Measurements from ENCODE around the gene PTPRN2. TPM values are rescaled to one million over a fixed set of nuclear protein-coding genes. Genes with fewer than 3 reads are reported as not detected.

The PTPRN2 gene
- total and polyA plus RNA-seq, 2 donors: 1.7 to 1.9 TPM

GRCh38 chr7:158316466-158317031, 271.1 kb downstream of the PTPRN2 start:
- 96% methylated on average over 35 of the region's 35 CpGs for WGBS
- Histone ChIP-seq H3K4me3 (ENCODE audit: low read length in 2 of 2) (no peak overlapping the region), H3K27ac (ENCODE audit: low read depth in 1 of 2, low read length in 1 of 2) (no peak overlapping the region), H3K4me1 (ENCODE audit: control insufficient read depth in 2 of 2, insufficient read depth in 2 of 2, low read length in 2 of 2) (no peaks in the 10 kb centered on the region), H3K36me3 (ENCODE audit: control insufficient read depth in 2 of 2, insufficient read depth in 2 of 2, low read length in 1 of 2) (no peaks in the 10 kb centered on the region), H3K9me3 (ENCODE audit: control insufficient read depth in 2 of 2, insufficient read depth in 1 of 2, low read length in 1 of 2) (peaks cover 9 to 80% of the 10 kb centered on the region in 2 donors), H3K27me3 (ENCODE audit: control insufficient read depth in 2 of 2, insufficient read depth in 1 of 2, low read length in 1 of 2) (peaks cover 0 to 2% of the 10 kb centered on the region in 2 donors)
- no peak for DNase-seq (ENCODE audit: low read depth in 6 of 9, low spot score in 9 of 9)

DNA sequence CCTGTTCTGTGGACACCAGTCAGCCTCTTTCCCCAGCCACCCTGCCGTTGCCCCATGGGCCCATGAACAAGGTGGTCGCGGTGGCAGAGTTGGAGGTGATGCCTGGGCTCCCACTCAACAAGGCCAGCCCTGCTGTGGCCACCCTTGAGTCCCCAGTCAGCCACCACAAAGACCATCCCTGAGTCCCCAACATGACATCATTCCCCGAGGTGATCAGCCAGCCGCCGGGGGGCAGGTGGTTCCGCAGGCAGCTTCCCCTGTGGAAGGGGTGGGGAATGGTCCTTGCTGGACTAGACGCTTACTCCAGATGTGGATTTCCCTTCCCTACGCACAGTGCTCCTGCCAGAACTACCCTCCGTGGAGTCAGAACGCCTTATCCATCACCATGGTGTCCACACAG, 271.7 kb downstream of the PTPRN2 start:
- Histone ChIP-seq H3K4me3 (ENCODE audit: low read length in 2 of 2) (no peak overlapping the region), H3K27ac (ENCODE audit: low read depth in 1 of 2, low read length in 1 of 2) (no peak overlapping the region), H3K36me3 (ENCODE audit: control insufficient read depth in 2 of 2, insufficient read depth in 2 of 2, low read length in 1 of 2) (no peaks in the 10 kb centered on the region), H3K27me3 (ENCODE audit: control insufficient read depth in 2 of 2, insufficient read depth in 1 of 2, low read length in 1 of 2) (peaks cover 0 to 2% of the 10 kb centered on the region in 2 donors), H3K4me1 (ENCODE audit: control insufficient read depth in 2 of 2, insufficient read depth in 2 of 2, low read length in 2 of 2) (no peaks in the 10 kb centered on the region), H3K9me3 (ENCODE audit: control insufficient read depth in 2 of 2, insufficient read depth in 1 of 2, low read length in 1 of 2) (peaks cover 9 to 80% of the 10 kb centered on the region in 2 donors)
- 95% methylated on average over 11 of the region's 11 CpGs for WGBS
- no peak for DNase-seq (ENCODE audit: low read depth in 6 of 9, low spot score in 9 of 9)

DNA sequence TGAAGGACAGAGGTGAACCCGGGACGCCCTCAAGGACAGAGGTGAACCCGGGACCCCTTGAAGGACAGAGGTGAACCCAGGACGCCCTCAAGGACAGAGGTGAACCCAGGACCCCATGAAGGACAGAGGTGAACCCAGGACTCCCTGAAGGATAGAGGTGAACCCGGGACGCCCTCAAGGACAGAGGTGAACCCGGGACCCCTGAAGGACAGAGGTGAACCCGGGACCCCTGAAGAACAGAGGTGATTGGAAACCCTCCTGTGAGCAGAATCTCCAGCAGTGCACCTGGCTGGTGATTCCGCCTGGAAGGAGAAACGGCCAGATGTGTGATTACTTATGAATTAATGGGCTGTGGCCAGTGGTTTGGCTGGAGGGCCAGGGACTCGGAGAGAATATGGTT, 272.3 kb downstream of the PTPRN2 start:
- peaks cover 0 to 2% of the 10 kb centered on the region in 2 donors for H3K27me3 ChIP-seq (ENCODE audit: control insufficient read depth in 2 of 2, insufficient read depth in 1 of 2, low read length in 1 of 2)
- H3K4me1 ChIP-seq (ENCODE audit: control insufficient read depth in 2 of 2, insufficient read depth in 2 of 2, low read length in 2 of 2): no peaks in the 10 kb centered on the region
- peaks cover 9 to 81% of the 10 kb centered on the region in 2 donors for H3K9me3 ChIP-seq (ENCODE audit: control insufficient read depth in 2 of 2, insufficient read depth in 1 of 2, low read length in 1 of 2)
- no peak overlapping the region for H3K27ac ChIP-seq (ENCODE audit: low read depth in 1 of 2, low read length in 1 of 2)
- no peak for DNase-seq (ENCODE audit: low read depth in 6 of 9, low spot score in 9 of 9)
- WGBS: 93% methylated on average over 11 of the region's 11 CpGs
- no peak overlapping the region for H3K4me3 ChIP-seq (ENCODE audit: low read length in 2 of 2)
- no peaks in the 10 kb centered on the region for H3K36me3 ChIP-seq (ENCODE audit: control insufficient read depth in 2 of 2, insufficient read depth in 2 of 2, low read length in 1 of 2)

GRCh38 chr7:158314394-158314793, 273.2 kb downstream of the PTPRN2 start:
- H3K36me3 ChIP-seq (ENCODE audit: control insufficient read depth in 2 of 2, insufficient read depth in 2 of 2, low read length in 1 of 2): no peaks in the 10 kb centered on the region
- H3K4me1 ChIP-seq (ENCODE audit: control insufficient read depth in 2 of 2, insufficient read depth in 2 of 2, low read length in 2 of 2): no peaks in the 10 kb centered on the region
- WGBS: 98% methylated on average over 15 of the region's 15 CpGs
- no peak overlapping the region for H3K27ac ChIP-seq (ENCODE audit: low read depth in 1 of 2, low read length in 1 of 2)
- H3K4me3 ChIP-seq (ENCODE audit: low read length in 2 of 2): no peak overlapping the region
- DNase-seq (ENCODE audit: low read depth in 6 of 9, low spot score in 9 of 9): no peak
- peaks cover 9 to 84% of the 10 kb centered on the region in 2 donors for H3K9me3 ChIP-seq (ENCODE audit: control insufficient read depth in 2 of 2, insufficient read depth in 1 of 2, low read length in 1 of 2)
- H3K27me3 ChIP-seq (ENCODE audit: control insufficient read depth in 2 of 2, insufficient read depth in 1 of 2, low read length in 1 of 2): peaks cover 0 to 2% of the 10 kb centered on the region in 2 donors

DNA sequence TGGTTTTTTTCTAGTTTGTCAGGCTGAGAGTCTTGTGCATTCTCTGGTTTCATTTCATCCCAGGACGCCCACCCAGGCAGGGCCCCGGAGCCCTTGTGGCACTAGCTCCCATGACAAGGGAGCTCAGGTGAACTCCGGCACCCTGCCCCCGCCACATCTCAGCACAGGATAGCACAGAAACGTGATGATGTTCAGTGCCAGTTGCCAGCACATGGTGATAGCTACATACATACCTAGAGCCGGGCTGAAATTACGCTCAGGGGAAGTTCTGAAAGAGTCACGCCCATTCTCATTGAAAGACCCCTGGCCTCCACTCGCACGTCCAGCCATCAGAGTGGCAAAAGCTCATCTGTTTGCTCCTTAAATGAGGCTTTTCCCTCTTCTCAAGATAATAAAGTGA, 273.7 kb downstream of the PTPRN2 start:
- WGBS: 88% methylated on average over 10 of the region's 10 CpGs
- Histone ChIP-seq H3K27ac (ENCODE audit: low read depth in 1 of 2, low read length in 1 of 2) (no peak overlapping the region), H3K36me3 (ENCODE audit: control insufficient read depth in 2 of 2, insufficient read depth in 2 of 2, low read length in 1 of 2) (no peaks in the 10 kb centered on the region), H3K4me3 (ENCODE audit: low read length in 2 of 2) (no peak overlapping the region), H3K9me3 (ENCODE audit: control insufficient read depth in 2 of 2, insufficient read depth in 1 of 2, low read length in 1 of 2) (peaks cover 9 to 84% of the 10 kb centered on the region in 2 donors), H3K4me1 (ENCODE audit: control insufficient read depth in 2 of 2, insufficient read depth in 2 of 2, low read length in 2 of 2) (no peaks in the 10 kb centered on the region), H3K27me3 (ENCODE audit: control insufficient read depth in 2 of 2, insufficient read depth in 1 of 2, low read length in 1 of 2) (peaks cover 0 to 2% of the 10 kb centered on the region in 2 donors)
- no peak for DNase-seq (ENCODE audit: low read depth in 6 of 9, low spot score in 9 of 9)

DNA sequence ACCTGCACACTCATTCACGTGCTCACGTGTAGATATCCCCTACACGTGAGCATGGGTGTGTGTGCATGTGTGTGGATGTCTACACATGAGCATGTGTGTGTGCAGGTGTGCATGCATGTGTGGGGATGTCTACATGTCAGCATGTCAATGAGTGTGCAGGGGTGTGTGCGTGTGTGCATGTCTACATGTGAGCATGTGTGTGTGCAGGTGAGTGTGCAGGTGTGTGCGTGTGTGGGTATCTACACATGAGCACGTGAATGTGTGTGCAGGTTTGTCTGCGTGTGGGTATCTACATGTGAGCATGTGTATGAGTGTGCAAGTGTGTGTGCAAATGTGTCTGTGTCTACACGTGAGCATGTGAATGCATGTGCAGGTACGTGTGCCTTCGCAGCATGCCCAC, 274.8 kb downstream of the PTPRN2 start:
- H3K4me1 ChIP-seq (ENCODE audit: control insufficient read depth in 2 of 2, insufficient read depth in 2 of 2, low read length in 2 of 2): no peaks in the 10 kb centered on the region
- no peaks in the 10 kb centered on the region for H3K36me3 ChIP-seq (ENCODE audit: control insufficient read depth in 2 of 2, insufficient read depth in 2 of 2, low read length in 1 of 2)
- no peak overlapping the region for H3K4me3 ChIP-seq (ENCODE audit: low read length in 2 of 2)
- no peak overlapping the region for H3K27ac ChIP-seq (ENCODE audit: low read depth in 1 of 2, low read length in 1 of 2)
- peaks cover 6 to 73% of the 10 kb centered on the region in 2 donors for H3K9me3 ChIP-seq (ENCODE audit: control insufficient read depth in 2 of 2, insufficient read depth in 1 of 2, low read length in 1 of 2)
- WGBS: 98% methylated on average over 10 of the region's 10 CpGs
- DNase-seq (ENCODE audit: low read depth in 6 of 9, low spot score in 9 of 9): no peak
- peaks cover 0 to under 1% of the 10 kb centered on the region in 2 donors for H3K27me3 ChIP-seq (ENCODE audit: control insufficient read depth in 2 of 2, insufficient read depth in 1 of 2, low read length in 1 of 2)

DNA sequence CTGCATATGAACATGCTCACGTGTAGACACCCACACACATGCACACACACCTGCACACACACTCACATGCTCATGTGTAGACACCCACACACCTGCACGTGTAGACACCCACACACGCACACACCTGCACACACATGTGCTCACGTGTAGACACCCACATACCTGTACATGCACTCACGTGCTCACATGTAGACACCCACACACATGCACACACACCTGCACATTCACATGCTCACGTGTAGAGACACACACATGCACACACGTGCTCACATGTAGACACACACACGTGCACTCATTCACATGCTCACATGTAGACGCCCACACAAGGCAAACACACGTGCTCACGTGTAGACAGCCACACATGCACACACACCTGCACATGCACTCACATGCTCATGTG, 275.8 kb downstream of the PTPRN2 start:
- Histone ChIP-seq H3K4me1 (ENCODE audit: control insufficient read depth in 2 of 2, insufficient read depth in 2 of 2, low read length in 2 of 2) (no peaks in the 10 kb centered on the region), H3K36me3 (ENCODE audit: control insufficient read depth in 2 of 2, insufficient read depth in 2 of 2, low read length in 1 of 2) (no peaks in the 10 kb centered on the region), H3K9me3 (ENCODE audit: control insufficient read depth in 2 of 2, insufficient read depth in 1 of 2, low read length in 1 of 2) (peaks cover 6 to 64% of the 10 kb centered on the region in 2 donors), H3K27me3 (ENCODE audit: control insufficient read depth in 2 of 2, insufficient read depth in 1 of 2, low read length in 1 of 2) (no peaks in the 10 kb centered on the region), H3K4me3 (ENCODE audit: low read length in 2 of 2) (no peak overlapping the region), H3K27ac (ENCODE audit: low read depth in 1 of 2, low read length in 1 of 2) (no peak overlapping the region)
- 89% methylated on average over 11 of the region's 11 CpGs for WGBS
- DNase-seq (ENCODE audit: low read depth in 6 of 9, low spot score in 9 of 9): no peak

DNA sequence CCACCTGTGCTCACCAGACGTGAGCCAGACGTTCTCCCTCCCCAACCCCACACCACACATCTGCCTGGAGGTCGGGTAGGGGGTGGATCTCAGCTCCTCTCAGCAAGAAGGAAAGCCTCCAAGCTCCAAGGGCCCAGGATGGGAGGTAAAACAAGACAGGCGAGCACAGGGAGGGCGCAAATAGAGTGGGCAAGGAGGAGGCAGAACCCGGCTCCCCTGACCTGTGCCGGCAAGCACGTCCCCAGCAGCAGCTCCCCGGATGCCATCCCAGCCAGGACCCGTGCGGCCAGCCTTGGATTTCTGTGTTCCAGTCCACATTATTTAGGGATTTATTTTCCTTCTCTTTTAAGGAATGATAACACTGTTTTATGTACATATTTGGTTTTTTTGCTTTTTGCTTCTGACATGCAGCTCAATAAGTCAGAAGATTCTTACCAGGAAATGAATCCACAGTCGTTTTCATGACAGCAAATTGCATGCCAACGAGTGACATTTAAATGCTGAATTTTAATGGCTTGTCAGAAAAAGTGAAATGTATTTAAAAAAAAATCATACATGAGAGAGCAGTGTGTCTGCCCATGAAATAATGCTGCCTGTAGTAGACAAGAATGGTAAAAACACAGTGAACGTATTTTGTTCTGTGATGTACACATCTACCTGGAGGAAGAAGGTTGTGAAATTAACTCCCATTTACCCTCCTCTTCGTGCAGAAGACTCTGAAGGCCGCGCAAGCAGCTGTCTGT, 276.5 kb downstream of the PTPRN2 start:
- peaks cover 6 to 57% of the 10 kb centered on the region in 2 donors for H3K9me3 ChIP-seq (ENCODE audit: control insufficient read depth in 2 of 2, insufficient read depth in 1 of 2, low read length in 1 of 2)
- no peaks in the 10 kb centered on the region for H3K4me1 ChIP-seq (ENCODE audit: control insufficient read depth in 2 of 2, insufficient read depth in 2 of 2, low read length in 2 of 2)
- no peaks in the 10 kb centered on the region for H3K36me3 ChIP-seq (ENCODE audit: control insufficient read depth in 2 of 2, insufficient read depth in 2 of 2, low read length in 1 of 2)
- H3K27ac ChIP-seq (ENCODE audit: low read depth in 1 of 2, low read length in 1 of 2): no peak overlapping the region
- DNase-seq (ENCODE audit: low read depth in 6 of 9, low spot score in 9 of 9): no peak
- no peak overlapping the region for H3K4me3 ChIP-seq (ENCODE audit: low read length in 2 of 2)
- no peaks in the 10 kb centered on the region for H3K27me3 ChIP-seq (ENCODE audit: control insufficient read depth in 2 of 2, insufficient read depth in 1 of 2, low read length in 1 of 2)
- 82% methylated on average over 17 of the region's 17 CpGs for WGBS

- no peaks in the 10 kb centered on the region for H3K27me3 ChIP-seq (ENCODE audit: control insufficient read depth in 2 of 2, insufficient read depth in 1 of 2, low read length in 1 of 2)
- no peaks in the 10 kb centered on the region for H3K4me1 ChIP-seq (ENCODE audit: control insufficient read depth in 2 of 2, insufficient read depth in 2 of 2, low read length in 2 of 2)
- H3K4me3 ChIP-seq (ENCODE audit: low read length in 2 of 2): no peak overlapping the region
- H3K27ac ChIP-seq (ENCODE audit: low read depth in 1 of 2, low read length in 1 of 2): no peak overlapping the region
- 93% methylated on average over 29 of the region's 33 CpGs for WGBS
- DNase-seq (ENCODE audit: low read depth in 6 of 9, low spot score in 9 of 9): no peak
- no peaks in the 10 kb centered on the region for H3K36me3 ChIP-seq (ENCODE audit: control insufficient read depth in 2 of 2, insufficient read depth in 2 of 2, low read length in 1 of 2)
- peaks cover 3 to 47% of the 10 kb centered on the region in 2 donors for H3K9me3 ChIP-seq (ENCODE audit: control insufficient read depth in 2 of 2, insufficient read depth in 1 of 2, low read length in 1 of 2)
Measured at GRCh38 chr7:158309868-158310763, 277.5 kb downstream of the PTPRN2 start.

Data from thymus (tissue), 11 donors.